NCI-H446 treated with DMSO at 0.1 percent for 48 hours (cell line): Measurements from ENCODE around the gene MYO9A.

Source experiments
- DNase-seq: peaks from one replicate; lab custom pipeline; 2025; lab: John Stamatoyannopoulos, UW

Gene MYO9A, protein sequence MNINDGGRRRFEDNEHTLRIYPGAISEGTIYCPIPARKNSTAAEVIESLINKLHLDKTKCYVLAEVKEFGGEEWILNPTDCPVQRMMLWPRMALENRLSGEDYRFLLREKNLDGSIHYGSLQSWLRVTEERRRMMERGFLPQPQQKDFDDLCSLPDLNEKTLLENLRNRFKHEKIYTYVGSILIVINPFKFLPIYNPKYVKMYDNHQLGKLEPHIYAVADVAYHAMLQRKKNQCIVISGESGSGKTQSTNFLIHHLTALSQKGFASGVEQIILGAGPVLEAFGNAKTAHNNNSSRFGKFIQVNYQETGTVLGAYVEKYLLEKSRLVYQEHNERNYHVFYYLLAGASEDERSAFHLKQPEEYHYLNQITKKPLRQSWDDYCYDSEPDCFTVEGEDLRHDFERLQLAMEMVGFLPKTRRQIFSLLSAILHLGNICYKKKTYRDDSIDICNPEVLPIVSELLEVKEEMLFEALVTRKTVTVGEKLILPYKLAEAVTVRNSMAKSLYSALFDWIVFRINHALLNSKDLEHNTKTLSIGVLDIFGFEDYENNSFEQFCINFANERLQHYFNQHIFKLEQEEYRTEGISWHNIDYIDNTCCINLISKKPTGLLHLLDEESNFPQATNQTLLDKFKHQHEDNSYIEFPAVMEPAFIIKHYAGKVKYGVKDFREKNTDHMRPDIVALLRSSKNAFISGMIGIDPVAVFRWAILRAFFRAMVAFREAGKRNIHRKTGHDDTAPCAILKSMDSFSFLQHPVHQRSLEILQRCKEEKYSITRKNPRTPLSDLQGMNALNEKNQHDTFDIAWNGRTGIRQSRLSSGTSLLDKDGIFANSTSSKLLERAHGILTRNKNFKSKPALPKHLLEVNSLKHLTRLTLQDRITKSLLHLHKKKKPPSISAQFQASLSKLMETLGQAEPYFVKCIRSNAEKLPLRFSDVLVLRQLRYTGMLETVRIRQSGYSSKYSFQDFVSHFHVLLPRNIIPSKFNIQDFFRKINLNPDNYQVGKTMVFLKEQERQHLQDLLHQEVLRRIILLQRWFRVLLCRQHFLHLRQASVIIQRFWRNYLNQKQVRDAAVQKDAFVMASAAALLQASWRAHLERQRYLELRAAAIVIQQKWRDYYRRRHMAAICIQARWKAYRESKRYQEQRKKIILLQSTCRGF (N-terminal part only)

DNA sequence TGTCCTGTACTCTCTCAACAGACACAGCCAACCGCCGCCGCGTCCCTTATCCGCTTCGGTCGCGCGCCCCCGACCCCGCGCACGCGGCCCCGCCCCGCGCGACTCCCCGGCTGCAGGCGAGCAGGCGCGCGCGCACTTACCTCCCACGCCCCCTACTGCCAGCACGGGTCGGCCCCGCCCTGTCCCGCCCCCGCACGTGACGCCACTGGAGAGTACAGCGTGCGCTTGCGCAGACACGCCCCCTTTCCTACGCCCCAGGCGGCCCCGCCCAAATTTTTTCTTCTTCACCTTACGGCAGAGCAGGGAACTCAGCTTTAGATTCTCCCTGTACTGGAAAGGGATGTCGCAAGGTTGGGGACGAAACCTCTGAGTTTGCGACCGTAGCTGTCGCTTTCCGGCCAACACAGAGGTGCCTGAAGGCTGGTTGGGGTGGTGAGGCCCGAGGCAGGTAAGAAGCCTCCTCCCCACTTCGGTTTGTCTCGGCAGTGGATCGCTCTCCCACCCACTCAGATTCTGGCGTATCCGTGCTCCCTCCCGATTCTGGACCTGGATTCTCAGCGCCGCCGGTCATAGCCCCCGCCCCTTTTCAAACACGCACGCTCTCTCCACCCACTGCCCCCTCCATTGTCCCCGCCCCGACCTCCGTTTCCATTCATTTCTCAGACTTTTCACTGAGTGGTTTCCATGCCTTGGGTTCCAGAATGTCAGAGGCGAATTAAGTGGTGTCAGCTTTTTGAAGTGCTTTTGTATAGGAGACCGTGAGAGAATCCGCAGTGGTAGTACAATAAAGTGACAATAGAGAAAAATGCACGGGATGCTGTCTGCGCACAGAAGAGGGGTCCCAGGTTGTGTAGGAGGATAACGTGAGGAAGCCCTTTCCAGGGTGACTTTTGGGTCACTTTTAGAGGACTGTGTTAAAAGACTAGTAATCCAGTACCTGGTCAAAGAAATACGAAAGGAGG lies at the start of gene MYO9A, which contains the start of gene SENP8:
TSS of gene MYO9A (minus strand) at position 134 of the 962 bp plus-strand sequence. CDS start 71,587 bp downstream, outside the sequence.
TSS of gene SENP8 (plus strand) at position 387 of the 962 bp plus-strand sequence. CDS start 21,221 bp downstream, outside the sequence.
- DNase-seq = peak; percentile 93

DNA sequence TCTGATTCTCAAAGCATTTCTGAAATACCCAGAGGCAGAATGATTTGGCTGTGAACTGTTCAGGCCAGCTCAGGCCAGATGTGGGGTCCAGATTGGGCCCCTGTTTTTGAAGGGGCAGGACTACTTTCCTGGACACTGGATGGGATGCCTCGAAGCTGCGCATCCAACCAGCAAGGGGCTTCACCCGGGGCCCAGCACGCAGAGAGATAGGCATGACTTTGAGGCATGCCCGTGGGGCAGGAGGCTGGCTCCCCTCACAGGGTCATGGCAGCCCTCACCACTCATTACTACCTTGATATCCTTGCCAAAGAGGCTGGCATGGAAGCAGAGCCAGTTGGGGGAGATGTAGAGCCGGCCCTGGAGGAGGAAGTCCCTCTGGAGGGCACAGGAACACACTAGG lies 49.5 kb upstream of the MYO9A start:
- DNase-seq = no peak

DNA sequence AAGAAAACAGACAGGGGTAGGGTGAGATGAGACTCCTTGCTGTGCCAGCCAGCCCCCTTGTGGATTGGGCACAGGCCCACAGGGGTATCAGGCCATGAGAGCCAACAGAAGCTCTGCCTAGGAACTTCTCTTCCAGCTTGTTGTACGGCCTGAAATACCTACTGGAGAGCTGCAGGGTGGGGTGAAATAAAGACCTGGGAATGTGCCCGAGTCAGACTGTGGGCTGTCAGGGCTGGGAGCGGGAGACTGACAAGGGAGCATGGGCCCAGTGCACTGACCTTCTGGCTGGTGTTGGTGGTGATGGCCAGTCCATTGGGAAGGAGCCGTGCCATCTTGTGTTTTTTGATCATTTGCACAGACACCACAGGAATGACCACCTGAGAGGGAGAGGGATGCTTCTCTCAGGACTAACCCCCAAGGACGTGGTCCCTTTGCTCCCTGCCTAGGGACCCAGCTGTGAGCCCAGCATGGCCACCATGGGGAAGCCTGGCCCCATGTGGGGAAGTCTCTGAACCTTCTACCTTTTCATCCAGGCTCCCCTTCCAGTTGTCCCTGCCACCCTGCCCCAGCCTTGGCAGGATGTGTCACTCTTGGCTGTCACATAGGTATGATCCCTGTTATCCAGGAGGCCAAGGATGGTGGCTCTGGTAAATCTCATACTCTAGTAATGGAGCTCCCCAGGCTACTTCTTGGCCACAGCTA lies 48.9 kb upstream of the MYO9A start:
- DNase-seq = no peak

DNA sequence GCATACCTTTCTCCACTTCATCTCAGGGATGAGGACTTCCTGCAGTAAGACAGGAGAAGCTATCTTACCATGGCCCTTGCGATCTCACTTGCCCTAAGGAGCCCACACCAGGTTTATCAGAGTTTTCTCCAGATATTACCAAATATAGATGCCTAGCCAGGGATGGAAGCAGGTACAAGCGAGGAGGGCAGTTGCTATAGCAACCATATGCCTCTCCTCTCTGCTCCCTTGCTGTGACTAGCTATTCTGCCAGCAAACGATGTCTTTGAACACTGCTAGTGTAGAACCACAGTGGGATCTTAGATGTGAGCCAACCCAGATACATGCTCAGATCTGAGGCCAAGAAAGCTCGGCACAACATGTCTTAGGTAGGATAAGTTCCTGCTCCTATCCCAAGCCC lies 45.8 kb upstream of the MYO9A start:
- DNase-seq = no peak

DNA sequence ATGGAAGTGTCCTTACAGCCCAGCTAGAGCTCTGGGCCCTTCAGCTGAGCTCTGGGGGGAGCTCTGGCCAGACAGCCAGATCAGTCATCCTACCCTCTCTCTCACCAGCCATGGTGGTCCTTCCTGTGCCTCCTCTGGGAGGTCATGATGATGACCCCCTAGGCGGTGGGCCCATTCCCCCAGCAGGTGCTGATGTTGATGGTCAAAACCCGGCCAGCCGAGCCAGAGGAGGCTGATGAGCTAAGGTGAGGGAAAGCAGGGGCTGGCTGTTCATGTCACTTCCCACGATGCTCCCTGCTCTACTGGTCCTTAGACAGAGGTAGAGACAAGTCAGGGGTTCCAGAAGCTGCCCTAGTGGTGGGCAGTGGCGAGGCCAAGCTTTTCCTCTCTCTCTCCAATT lies 44.6 kb upstream of the MYO9A start:
- DNase-seq = no peak

DNA sequence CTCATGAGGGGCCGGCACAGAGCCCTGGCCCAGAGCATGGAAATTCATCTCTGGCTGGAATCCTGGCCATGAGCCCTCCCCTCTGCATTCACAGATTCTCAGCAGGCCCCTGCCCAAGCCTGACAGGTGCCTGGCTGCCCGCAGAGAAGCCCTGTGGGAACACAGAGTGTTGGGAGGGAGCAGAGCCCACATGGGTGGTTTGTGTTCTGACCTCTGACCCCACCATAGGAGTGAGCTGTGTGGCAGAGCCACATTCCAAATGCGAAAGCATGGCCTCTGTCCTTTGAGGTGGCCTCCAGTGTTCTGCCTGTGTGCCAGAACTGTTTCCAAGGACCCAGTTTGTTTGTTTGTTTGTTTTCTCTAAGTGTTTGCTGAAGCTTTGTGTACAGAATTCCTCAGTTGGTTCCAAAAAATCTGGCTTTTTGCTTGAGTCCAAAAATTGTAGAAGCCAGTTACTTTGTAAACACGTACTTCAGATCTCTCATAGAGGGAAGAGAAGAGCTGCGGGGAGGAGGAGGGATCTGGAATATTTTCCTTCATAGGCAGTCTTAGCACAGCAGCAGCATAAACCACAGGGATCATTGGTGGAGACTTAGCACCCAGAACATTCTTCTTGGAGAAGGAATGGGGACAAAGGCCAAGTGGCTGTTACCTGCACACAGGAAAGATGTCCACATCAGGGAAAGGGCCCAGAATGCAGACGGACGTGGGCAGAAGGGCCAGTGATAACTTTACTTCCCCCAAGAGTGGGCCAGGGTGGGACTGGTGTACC lies 43.6 kb upstream of the MYO9A start:
- no peak for DNase-seq

DNA sequence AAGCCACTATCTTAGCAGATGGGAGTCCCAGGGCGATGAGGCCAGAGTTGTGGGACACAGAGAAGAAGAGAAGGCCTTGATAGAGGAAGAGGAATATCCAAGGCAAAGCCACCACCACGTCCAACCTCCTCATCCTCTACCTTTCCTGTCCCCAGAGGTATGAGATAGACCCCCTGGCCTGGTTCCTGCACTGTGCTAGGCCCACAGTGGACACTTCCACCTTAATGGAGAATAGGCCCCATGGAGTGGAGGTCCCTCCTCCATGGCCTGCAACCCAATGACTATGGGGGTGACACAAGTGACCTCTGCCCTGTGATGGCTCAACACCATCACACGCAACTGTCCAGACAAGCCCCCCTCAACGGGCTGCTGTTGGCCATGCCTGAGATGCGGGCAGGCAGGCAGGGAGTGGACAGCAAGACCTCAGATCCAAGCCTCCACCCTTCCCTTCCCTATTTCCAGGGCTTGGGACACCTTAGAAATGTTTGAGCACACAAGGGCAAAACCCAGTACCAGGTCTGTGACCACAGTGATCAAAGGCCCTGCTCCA lies 42.8 kb upstream of the MYO9A start:
- DNase-seq = no peak

DNA sequence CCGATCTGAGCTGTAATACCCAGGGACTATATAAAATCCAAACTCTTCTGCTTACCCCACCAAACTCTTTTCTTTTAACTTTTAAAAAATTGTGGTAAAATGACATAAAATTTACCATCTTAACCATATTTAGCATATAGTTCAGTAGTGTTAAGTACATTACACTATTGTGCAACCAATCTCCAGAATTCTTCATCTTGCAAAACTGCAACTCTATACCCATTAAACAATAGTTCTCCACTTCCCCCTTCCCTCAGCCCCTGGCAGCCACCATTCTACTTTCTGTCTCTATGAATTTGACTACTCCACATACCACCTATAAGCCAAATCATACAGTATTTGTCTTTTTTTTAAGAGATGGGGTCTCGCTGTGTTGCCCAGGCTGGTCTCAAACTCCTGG lies 39.0 kb upstream of the MYO9A start:
- no peak for DNase-seq

DNA sequence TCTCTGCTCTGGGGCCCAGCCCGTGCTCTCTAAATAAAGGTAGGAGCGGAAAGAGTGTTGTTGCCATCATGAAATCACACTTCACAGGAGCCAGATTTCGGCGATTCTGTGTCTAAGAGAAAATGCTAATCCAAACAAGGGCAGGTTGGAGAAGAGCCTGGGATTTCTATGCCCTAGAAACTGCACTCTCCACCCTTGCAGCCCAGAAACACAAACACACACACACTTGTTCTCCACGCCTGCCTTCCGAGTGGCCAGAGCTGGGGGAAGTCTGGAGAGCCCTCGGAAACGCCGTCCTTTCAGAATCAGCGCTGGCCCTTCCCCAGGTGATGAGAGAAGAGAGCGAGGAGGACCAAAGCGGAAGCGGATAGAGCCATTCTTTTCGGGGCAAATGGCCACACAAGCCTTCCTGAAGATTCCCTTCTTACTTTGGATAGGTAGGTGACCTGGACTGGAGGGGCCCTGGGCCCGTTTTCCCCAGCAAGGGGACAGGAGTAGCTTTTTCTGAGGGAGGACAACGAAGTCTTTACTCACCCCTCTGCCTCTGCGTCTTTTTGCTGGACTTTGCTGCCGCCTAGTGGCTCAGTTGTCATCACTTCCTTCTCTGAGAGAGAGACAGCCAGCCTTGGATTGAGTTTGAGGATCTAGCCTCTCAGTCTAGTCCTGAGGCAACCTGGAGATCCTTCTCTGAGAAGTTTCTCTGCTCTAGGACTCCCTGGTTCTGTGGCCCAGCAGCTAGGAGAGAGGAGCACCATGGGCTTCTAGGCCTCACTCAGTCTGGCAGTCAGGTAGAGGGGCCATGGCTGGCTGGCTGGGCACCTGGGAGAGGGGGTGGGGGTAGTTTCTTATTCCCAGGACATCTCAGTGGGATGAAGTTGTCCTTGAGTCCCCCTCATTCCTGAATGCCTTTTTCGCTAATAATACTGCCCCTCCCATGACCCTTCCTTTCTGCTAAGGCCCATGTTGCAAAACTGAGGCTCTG lies 38.0 kb upstream of the MYO9A start:
- DNase-seq = peak; percentile 32

DNA sequence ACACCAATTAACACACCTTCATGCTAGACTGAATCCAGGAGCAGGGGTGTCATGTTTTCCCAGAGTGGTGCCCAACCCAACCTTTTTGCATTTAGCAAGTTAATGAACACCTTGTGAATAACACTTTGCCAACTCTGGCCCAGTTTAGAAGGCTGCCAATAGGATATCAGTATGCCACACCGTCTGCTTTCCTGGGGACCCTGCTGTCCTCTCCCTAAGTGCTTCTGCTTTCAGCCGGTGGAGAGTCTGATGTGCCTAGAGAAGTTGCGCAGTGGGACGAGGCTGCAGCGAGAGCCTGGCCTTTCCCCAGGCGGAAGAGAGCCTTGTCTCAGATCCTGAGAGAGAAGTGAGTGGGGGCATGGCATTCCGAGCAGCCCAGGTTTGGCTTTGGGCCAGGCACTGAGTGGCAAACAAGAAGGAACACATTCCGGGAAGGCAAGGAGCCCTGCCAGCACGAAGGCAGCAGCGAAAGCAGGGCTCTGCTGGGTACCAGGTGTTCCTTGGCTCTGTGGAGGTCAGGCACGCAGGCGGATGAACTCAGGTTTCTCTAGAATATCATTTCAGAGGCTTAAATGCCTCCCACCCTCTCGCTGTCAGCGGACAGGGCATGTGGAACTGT lies 37.2 kb upstream of the MYO9A start:
- no peak for DNase-seq

DNA sequence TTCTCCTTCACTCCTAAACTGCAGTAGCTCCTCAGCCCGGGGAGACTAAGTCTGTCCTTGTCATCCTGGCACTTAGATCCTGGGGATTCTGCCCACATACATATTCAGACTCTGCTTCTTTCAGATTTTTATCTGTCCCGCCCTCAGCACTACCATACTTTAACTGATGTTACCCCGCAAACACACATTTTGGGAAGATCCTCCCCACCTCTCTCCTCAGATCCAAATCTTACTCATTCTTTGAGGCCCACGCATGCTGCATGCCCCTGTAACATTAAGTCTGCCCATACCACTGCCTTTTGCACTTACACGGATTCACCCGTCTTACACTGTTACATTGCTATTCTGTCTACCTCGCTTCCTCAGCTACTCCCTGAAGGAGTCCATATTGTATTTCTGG lies 36.4 kb upstream of the MYO9A start:
- DNase-seq = no peak

DNA sequence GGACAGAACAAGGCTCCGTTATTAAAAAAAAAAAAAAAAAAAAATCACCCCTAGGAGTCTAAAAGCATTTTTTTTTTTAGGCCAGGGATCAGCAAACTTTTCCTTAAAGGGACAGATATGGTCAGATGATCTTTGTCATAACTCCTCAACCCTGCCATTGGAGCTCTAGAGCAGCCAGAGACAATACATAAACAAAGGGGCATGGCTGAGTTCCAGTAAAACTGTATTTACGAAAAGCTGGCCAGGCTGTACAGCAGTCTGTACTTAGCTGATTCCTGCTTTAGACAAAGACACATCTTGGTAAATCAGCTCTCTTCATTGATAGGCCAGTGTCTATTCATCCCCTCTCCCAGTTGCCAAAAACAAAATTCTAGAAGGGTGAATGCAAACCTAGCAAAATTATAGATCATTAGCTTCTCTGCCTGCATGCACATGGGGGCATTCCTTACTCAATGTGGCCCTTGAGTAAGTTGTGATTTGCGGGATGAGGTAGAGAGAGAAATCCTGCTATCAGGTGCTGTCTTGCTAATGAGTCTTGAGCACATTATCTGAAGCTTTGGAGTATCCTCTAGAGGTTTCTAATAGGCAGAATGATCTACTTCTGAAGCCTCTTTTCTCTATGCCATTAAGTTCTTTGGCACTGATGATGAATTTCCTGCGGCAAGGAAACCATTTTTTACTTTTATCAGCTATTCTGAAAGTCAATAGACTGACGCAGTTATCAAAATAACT lies 35.5 kb upstream of the MYO9A start:
- no peak for DNase-seq

DNA sequence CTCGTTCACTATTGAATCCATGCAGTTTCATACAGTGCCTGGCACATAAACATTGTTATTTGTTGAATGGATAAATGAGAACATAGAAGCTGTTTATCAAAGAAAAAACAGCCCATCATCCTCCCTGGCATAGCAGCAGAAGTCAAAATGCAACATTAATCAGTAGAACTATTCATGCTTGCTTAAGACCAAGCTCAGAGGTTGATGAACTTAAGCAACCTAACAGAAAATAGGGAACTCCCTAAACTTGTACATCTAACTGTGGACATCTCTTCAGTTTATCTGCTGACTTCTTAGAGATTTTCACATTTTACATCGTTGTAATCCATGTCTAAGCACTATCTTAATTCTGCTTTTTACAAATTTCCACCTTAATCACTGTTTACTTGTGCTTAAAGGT lies 29.5 kb upstream of the MYO9A start:
- DNase-seq = no peak

DNA sequence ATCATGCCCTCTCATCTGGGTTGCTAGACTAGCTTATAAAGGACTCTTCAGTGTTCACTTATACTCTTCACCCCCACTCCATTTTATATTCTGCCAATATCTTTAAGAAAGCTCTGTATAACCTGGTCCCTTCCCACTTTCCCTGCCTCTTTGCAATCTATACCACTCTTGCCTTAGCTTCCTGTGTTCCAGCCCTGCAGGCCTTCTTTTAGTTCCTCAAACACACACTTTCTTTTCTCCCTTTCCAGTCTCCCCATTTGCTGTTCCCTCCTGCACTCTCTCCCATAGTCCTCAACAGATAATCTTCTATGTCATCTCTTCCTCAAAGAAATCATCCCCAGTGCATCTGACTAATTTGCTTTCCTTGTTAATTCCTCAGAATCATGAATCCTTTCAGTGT lies 29.0 kb upstream of the MYO9A start:
- no peak for DNase-seq

DNA sequence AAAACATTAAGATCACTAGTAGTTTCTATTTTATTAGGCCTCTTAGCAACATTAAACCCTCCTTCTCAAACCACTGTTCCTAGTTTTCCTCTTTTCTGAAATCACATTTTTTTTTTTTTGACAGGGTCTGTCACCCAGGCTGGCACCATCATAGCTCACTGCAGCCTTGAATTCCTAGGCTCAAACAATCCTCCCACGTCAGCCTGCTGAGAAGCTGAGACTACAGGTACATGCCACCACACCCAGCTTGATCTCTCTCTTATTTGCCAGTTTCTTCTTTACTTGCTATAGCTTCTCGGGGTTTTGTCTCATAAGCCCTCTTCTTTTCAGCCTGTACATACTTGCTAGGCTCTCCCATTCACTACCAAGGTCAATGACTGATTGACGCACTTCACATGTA lies 28.3 kb upstream of the MYO9A start:
- no peak for DNase-seq

DNA sequence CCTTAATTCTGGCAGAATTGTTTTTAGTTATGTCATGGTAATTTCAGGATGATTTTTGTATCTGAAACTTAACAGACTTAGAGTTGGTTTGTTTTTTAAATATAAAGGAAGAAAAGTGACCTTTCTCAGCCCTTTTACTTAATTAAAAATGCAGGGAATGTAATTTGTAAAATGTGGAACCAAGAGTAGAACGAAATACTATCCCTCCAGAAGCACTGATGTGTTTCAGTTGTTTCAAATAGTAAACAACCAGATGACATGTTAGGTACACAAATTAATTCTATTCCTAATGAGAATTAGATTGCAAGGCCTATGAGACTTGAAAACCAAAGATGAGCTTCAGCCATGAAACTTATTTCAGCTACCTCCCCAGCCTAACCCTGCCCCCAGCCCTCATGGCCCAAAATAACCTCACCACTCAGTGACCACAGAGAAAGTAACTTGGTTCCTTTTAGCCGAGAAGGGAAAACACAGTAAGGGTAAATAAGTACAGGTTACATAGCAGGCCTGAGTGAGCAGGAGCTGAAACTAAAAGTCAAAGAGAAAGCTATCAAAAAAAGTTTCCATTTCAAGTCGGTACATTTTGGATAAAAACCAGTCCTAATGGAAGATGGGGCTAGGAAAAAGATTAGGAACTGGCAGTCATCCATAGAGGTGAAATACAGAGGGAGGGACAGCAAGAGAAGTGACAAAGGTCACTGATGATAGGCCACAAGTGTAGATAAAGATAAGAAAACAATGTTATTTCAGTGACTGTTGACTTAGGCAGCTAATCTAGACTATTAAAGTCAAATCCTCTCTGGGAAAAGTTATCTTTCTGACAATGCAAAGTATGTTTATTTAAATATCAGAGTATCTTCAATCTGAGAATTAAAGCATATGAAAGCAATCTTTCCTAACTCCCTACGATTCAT lies 23.5 kb upstream of the MYO9A start:
- DNase-seq = no peak
